Endothelial cell of umbilical vein (primary cell): ENCODE measurements around the gene TMEM131. TPM values are rescaled to one million over a fixed set of nuclear protein-coding genes. Genes with fewer than 3 reads are reported as not detected.

Experiments
- BruUV-seq: library from RNA; stranded (reverse); fragments of 400-500 nt; replicated peaks from 2 replicates; lab custom pipeline; 2021; lab: Mats Ljungman, UMichigan
- CTCF ChIA-PET: fragments of 300-600, 350-600 bp; sonication (Branson Sonifier 250); formaldehyde crosslinking; loops from one replicate; lab custom pipeline; 2021; ENCODE audit warnings: antibody characterized with exemption, inconsistent platforms; lab: Charles Lee
- POLR2A ChIA-PET: fragments of 300-600, 350-600 bp; sonication (Branson Sonifier 250); formaldehyde crosslinking; loops from one replicate; lab custom pipeline; 2021; ENCODE audit warnings: antibody characterized with exemption, inconsistent platforms; lab: Charles Lee
- DNase-seq: peaks from one replicate; pipeline ENCODE4 v3.0.0-alpha.2; 2011; ENCODE audit warnings: low read depth, low spot score
- FAIRE-seq: peaks from 2 replicates; lab custom pipeline; 2011; peaks lifted over from hg19 to GRCh38; lab: Jason Lieb, UNC
- H2AFZ ChIP-seq: 2 replicates; pipeline ENCODE4 v1.6.0; 2012; ENCODE audit warnings: low read depth, low read length, control low read depth, inconsistent platforms
- H3K27ac ChIP-seq: 2 replicates; pipeline ENCODE4 v1.5.1; 2011; ENCODE audit warnings: low read depth, mild to moderate bottlenecking, control low read depth, low read length, moderate library complexity; ENCODE audit not compliant: insufficient read depth
- H3K27me3 ChIP-seq, 2 experiments: 2 replicates each; pipeline versions ENCODE4 v1.6.0 to v1.6.1; 2011; ENCODE audit warnings: low read length in 2 of 2, mixed read lengths in 1 of 2; ENCODE audit not compliant: control insufficient read depth in 2 of 2, insufficient read depth in 2 of 2
- H3K36me3 ChIP-seq, 2 experiments: 2 replicates in 1 of 2; 3 replicates in 1 of 2; pipeline ENCODE4 v1.5.1; 2011; ENCODE audit warnings: low read length in 2 of 2, mild to moderate bottlenecking in 1 of 2, moderate library complexity in 1 of 2; ENCODE audit not compliant: control insufficient read depth in 2 of 2, insufficient read depth in 2 of 2; ENCODE audit errors: extremely low read depth in 1 of 2
- H3K4me1 ChIP-seq: 3 replicates; pipeline ENCODE4 v1.5.1; 2011; ENCODE audit warnings: mild to moderate bottlenecking, low read length; ENCODE audit not compliant: control insufficient read depth, insufficient read depth; ENCODE audit errors: extremely low read depth
- H3K4me2 ChIP-seq: 2 replicates; pipeline ENCODE4 v1.6.1; 2011; ENCODE audit warnings: low read length, control low read depth, mixed read lengths; ENCODE audit not compliant: insufficient read depth
- H3K4me3 ChIP-seq, 3 experiments: fragments of 200-600 bp in 1 of 3; sonication (generic), shearing (Covaris generic) in 1 of 3; replicated peaks in 1 of 3; 2 replicates each; pipeline ENCODE4 v1.5.1; 2011 to 2016; ENCODE audit warnings: control low read depth in 3 of 3, low read length in 3 of 3, mild to moderate bottlenecking in 2 of 3, inconsistent platforms in 1 of 3, low read depth in 1 of 3, moderate library complexity in 1 of 3; ENCODE audit not compliant: insufficient read depth in 1 of 3
- H3K79me2 ChIP-seq: 2 replicates; pipeline ENCODE4 v1.6.0; 2012; ENCODE audit warnings: low read length, inconsistent platforms; ENCODE audit not compliant: control insufficient read depth, insufficient read depth
- H3K9ac ChIP-seq: replicated peaks from 2 replicates; pipeline ENCODE3; 2011; ENCODE audit warnings: low read length, control low read depth; ENCODE audit not compliant: insufficient read depth; ENCODE audit errors: extremely low read depth
- H3K9me1 ChIP-seq: replicated peaks from 3 replicates; pipeline ENCODE4 v1.6.0; 2011; ENCODE audit warnings: mild to moderate bottlenecking, low read length; ENCODE audit not compliant: control insufficient read depth, insufficient read depth; ENCODE audit errors: extremely low read depth
- H3K9me3 ChIP-seq: replicated peaks from 2 replicates; pipeline ENCODE4 v1.5.1; 2012; ENCODE audit warnings: low read length, inconsistent platforms; ENCODE audit not compliant: control insufficient read depth, insufficient read depth
- H4K20me1 ChIP-seq: replicated peaks from 2 replicates; pipeline ENCODE3; 2011; ENCODE audit warnings: mild to moderate bottlenecking, low read length; ENCODE audit not compliant: control insufficient read depth, insufficient read depth; ENCODE audit errors: extremely low read depth
- EZH2 ChIP-seq: IDR thresholded peaks from 2 replicates; pipeline ENCODE4 v1.6.1; 2012; ENCODE audit warnings: borderline replicate concordance, low read depth, mild to moderate bottlenecking, moderate library complexity, low read length, inconsistent platforms; ENCODE audit not compliant: severe bottlenecking
- JUN ChIP-seq: IDR thresholded peaks from 2 replicates; pipeline ENCODE4 v1.6.1; 2011; ENCODE audit warnings: borderline replicate concordance, low read depth; ENCODE audit not compliant: insufficient read length, insufficient read depth
- MYC ChIP-seq: IDR thresholded peaks from one replicate; pipeline ENCODE4 v1.6.1; 2011; ENCODE audit warnings: mild to moderate bottlenecking, low read depth, low read length
- POLR2A ChIP-seq: IDR thresholded peaks from 2 replicates; pipeline ENCODE4 v1.6.1; 2012; ENCODE audit warnings: low read depth, mild to moderate bottlenecking, control low read depth, low read length
- POLR2AphosphoS5 ChIP-seq: IDR thresholded peaks from 2 replicates; pipeline ENCODE4 v1.6.1; 2012; ENCODE audit warnings: low read depth, mild to moderate bottlenecking, control low read depth, low read length, moderate library complexity; ENCODE audit not compliant: insufficient read depth
- dilution Hi-C: fragments of 300-500 bp; cut with MboI; formaldehyde crosslinking; loops from one replicate; pipeline ENCODE4 v1.15.0; 2019; ENCODE audit warnings: low sequenced_read_pairs; ENCODE audit not compliant: extremely low pct_ligation_motif_present
- intact Hi-C: fragments of 100-400 bp; cut with micrococcal nuclease; formaldehyde crosslinking; loops from one replicate; pipeline ENCODE4 v1.10.0; 2022
- polyA plus RNA-seq, 4 experiments: library from polyadenylated mRNA; depleted of rRNA in 3 of 4; stranded (reverse) in 3 of 4; unstranded in 1 of 4; fragments of >200 nt; gene quantifications; 2 replicates each; pipeline versions ENCODE4 v1.2.1 to v1.2.3, GENCODE V29; 2011 to 2012; ENCODE audit warnings: missing spikeins in 1 of 4
- total RNA-seq: library from RNA; stranded (reverse); gene quantifications from 2 replicates; pipeline ENCODE4 v1.2.3, GENCODE V29; 2021
- TF ChIP-seq, protein P1 (sequence below), 2 donors: IDR thresholded peaks; 1 replicate in 1 of 2; 2 replicates in 1 of 2; pipeline ENCODE4 v1.5.1; 2011; ENCODE audit warnings: low read length in 2 of 2, mild to moderate bottlenecking in 2 of 2, moderate library complexity in 2 of 2, control low read depth in 1 of 2, inconsistent platforms in 1 of 2, low read depth in 1 of 2; ENCODE audit not compliant: insufficient read depth in 1 of 2; ENCODE audit errors: extremely low read depth in 1 of 2

The TMEM131 gene
- total and polyA plus RNA-seq, 2 donors (not counting 3 experiments of a cell fraction or from before 2014, with no cell fraction given): 12.2 to 28.6 TPM

DNA sequence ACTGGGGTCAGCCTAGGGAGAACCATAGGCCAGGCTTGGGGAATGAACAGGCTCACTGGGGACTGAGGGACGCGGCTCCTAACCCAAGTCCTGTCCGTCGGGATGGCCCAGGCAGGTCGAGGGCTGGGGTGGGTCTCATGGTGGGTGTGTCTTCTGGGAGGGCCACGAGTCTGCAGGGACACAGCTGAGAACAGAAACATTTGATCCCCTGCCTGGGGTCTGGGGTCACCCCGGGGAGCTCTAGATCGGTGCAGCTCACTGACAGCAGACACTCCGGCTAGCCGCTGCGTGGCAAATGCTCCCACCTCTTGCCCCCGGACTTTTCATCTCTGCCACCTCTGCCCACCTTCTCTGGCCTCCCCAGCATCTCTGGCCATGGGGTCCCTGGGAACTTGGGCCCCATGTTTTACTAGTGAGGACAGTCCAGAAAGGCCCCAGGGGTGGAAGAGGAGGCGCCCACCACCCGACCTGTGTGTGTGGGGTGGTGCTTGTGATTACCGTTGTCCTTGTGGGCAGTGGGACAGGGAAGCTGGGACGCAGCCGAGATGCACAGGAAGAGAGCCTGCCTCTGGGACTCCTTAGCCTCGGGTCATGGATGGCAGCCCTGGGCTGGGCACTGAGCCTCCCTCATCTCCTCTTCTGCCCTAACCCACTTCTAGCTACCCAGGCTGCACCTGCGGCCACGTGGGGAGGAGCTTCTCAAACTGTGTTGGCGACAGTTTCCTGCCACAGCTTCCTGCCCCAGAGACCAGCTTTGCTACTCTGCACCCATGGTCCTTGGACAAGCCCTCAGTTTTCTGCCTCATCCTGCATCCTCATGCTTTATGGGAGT, 277.5 kb downstream of the TMEM131 start:
- FAIRE-seq (no peak), DNase-seq (no peak)
- Histone ChIP-seq H3K27ac (no peak overlapping the region), H3K36me3 (no peaks in the 10 kb centered on the region), H3K9me1 (no peaks in the 10 kb centered on the region), H3K9me3 (no peaks in the 10 kb centered on the region), H3K79me2 (no peaks in the 10 kb centered on the region), H3K27me3 (no peaks in the 10 kb centered on the region), H4K20me1 (no peaks in the 10 kb centered on the region), H3K4me1 (no peaks in the 10 kb centered on the region), H3K4me2 (no peak overlapping the region), H3K9ac (no peak overlapping the region), H2AFZ (no peak overlapping the region), H3K4me3 (no peak overlapping the region)
- BruUV-seq: no TSS peak
- no peak for TF ChIP-seq POLR2AphosphoS5
- TF ChIP-seq POLR2A: no peak
- no peak for TF ChIP-seq JUN
- TF ChIP-seq MYC: no peak
- TF ChIP-seq, protein P1, sequence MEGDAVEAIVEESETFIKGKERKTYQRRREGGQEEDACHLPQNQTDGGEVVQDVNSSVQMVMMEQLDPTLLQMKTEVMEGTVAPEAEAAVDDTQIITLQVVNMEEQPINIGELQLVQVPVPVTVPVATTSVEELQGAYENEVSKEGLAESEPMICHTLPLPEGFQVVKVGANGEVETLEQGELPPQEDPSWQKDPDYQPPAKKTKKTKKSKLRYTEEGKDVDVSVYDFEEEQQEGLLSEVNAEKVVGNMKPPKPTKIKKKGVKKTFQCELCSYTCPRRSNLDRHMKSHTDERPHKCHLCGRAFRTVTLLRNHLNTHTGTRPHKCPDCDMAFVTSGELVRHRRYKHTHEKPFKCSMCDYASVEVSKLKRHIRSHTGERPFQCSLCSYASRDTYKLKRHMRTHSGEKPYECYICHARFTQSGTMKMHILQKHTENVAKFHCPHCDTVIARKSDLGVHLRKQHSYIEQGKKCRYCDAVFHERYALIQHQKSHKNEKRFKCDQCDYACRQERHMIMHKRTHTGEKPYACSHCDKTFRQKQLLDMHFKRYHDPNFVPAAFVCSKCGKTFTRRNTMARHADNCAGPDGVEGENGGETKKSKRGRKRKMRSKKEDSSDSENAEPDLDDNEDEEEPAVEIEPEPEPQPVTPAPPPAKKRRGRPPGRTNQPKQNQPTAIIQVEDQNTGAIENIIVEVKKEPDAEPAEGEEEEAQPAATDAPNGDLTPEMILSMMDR (IDR thresholded peaks at IDR 0.05; ENCODE audit: extremely low read depth in 1 of 2, insufficient read depth in 1 of 2, low read depth in 1 of 2, low read length in 2 of 2): no peak
- TF ChIP-seq EZH2: no peak
- intact Hi-C loops (no loop called here), dilution Hi-C loops (no loop called here)
- CTCF ChIA-PET: interaction anchor here (1.1 to 1.4 kb wide), 4 partner anchors 9 to 23 kb away, joined by 3 to 4 read pairs (median 4); no protein-coding TSS in a partner anchor
- POLR2A ChIA-PET: no interaction called here
